WTC11 (cell line): ENCODE results near the gene EXOC4. TPM values are rescaled to one million over a fixed set of nuclear protein-coding genes. Genes with fewer than 3 reads are reported as not detected.

Experiments used
- ATAC-seq: fragments of 200-7000 bp; cut with Tn5 transposase; 2 replicates; pipeline ENCODE4 v1.10.0; 2021; ENCODE audit warnings: mild to moderate bottlenecking, moderate library complexity
- CTCF ChIA-PET: fragments of 300-600 bp; sonication (Branson Sonifier 250); formaldehyde crosslinking; loops from one replicate; lab custom pipeline; 2021; ENCODE audit warnings: antibody characterized with exemption; lab: Charles Lee
- POLR2A ChIA-PET: fragments of 350-600 bp; sonication (Branson Sonifier 250); formaldehyde crosslinking; loops from one replicate; lab custom pipeline; 2021; ENCODE audit warnings: antibody characterized with exemption; lab: Charles Lee
- DNase-seq: peaks from one replicate; pipeline ENCODE4 v3.0.0; 2021; ENCODE audit warnings: low spot score
- H3K27ac Mint-ChIP-seq: 2 replicates; pipeline ENCODE4 v1.8.0; 2021; ENCODE audit warnings: mixed read lengths
- H3K27me3 Mint-ChIP-seq: 2 replicates; pipeline ENCODE4 v1.8.0; 2021; ENCODE audit warnings: low read depth, mild to moderate bottlenecking, moderate library complexity, mixed read lengths
- H3K36me3 Mint-ChIP-seq: 2 replicates; pipeline ENCODE4 v1.8.0; 2021; ENCODE audit warnings: mixed read lengths
- H3K4me1 Mint-ChIP-seq: 2 replicates; pipeline ENCODE4 v1.8.0; 2022; ENCODE audit warnings: mixed read lengths
- H3K4me3 Mint-ChIP-seq: 2 replicates; pipeline ENCODE4 v1.8.0; 2021; ENCODE audit warnings: mild to moderate bottlenecking, moderate library complexity, mixed read lengths
- H3K9me3 Mint-ChIP-seq: 2 replicates; pipeline ENCODE4 v1.8.0; 2021; ENCODE audit warnings: mixed read lengths
- ATF2 ChIP-seq: sonication (generic); formaldehyde crosslinking; IDR thresholded peaks from 2 replicates; pipeline ENCODE4 v1.8.1; 2022; ENCODE audit warnings: low read depth, missing genetic modification reagents, borderline replicate concordance
- CBFB ChIP-seq: sonication (generic); formaldehyde crosslinking; IDR thresholded peaks from 2 replicates; pipeline ENCODE4 v1.8.1; 2022; ENCODE audit warnings: mild to moderate bottlenecking, low read depth, missing genetic modification reagents
- EMX1 ChIP-seq: fragments of 250-450 bp; sonication (Bioruptor Pico); IDR thresholded peaks from 2 replicates; pipeline ENCODE4 v1.8.0; 2021; ENCODE audit warnings: mild to moderate bottlenecking
- FOXK1 ChIP-seq: sonication (generic); formaldehyde crosslinking; IDR thresholded peaks from 2 replicates; pipeline ENCODE4 v1.8.0; 2022; ENCODE audit warnings: mild to moderate bottlenecking, moderate library complexity, missing genetic modification reagents
- GTF2I ChIP-seq: fragments of 250-450 bp; sonication (Bioruptor Pico); conservative IDR thresholded peaks from 2 replicates; pipeline ENCODE4 v1.4.0; 2021; ENCODE audit warnings: mild to moderate bottlenecking
- HMGXB4 ChIP-seq: sonication (generic); formaldehyde crosslinking; IDR thresholded peaks from 2 replicates; pipeline ENCODE4 v1.8.1; 2023; ENCODE audit warnings: mild to moderate bottlenecking, moderate library complexity, missing genetic modification reagents
- IRF2 ChIP-seq: sonication (generic); formaldehyde crosslinking; IDR thresholded peaks from 2 replicates; pipeline ENCODE4 v1.8.0; 2022; ENCODE audit warnings: low read depth, missing genetic modification reagents, borderline replicate concordance
- MLX ChIP-seq: sonication (generic); formaldehyde crosslinking; IDR thresholded peaks from 2 replicates; pipeline ENCODE4 v1.8.1; 2023; ENCODE audit warnings: mild to moderate bottlenecking, missing genetic modification reagents, moderate library complexity
- MXD4 ChIP-seq: fragments of 250-450 bp; sonication (Bioruptor Pico); IDR thresholded peaks from 2 replicates; pipeline ENCODE4 v1.8.0; 2021; ENCODE audit warnings: mild to moderate bottlenecking, moderate library complexity, borderline replicate concordance
- NFYB ChIP-seq: sonication (generic); formaldehyde crosslinking; conservative IDR thresholded peaks from 2 replicates; pipeline ENCODE4 v1.8.0; 2022; ENCODE audit warnings: low read depth, missing genetic modification reagents
- NR3C1 ChIP-seq: sonication (generic); formaldehyde crosslinking; conservative IDR thresholded peaks from 2 replicates; pipeline ENCODE4 v1.8.1; 2023; ENCODE audit warnings: low read depth, mild to moderate bottlenecking, missing genetic modification reagents
- OVOL2 ChIP-seq: fragments of 250-450 bp; sonication (Bioruptor Pico); IDR thresholded peaks from 2 replicates; pipeline ENCODE4 v1.9.0; 2021; ENCODE audit warnings: mild to moderate bottlenecking, borderline replicate concordance
- PREB ChIP-seq: sonication (generic); formaldehyde crosslinking; IDR thresholded peaks from 2 replicates; pipeline ENCODE4 v1.8.1; 2022; ENCODE audit warnings: mild to moderate bottlenecking, missing genetic modification reagents, moderate library complexity, borderline replicate concordance
- PRRX2 ChIP-seq: fragments of 250-450 bp; sonication (Bioruptor Pico); IDR thresholded peaks from 2 replicates; pipeline ENCODE4 v1.8.0; 2021; ENCODE audit warnings: mild to moderate bottlenecking
- RORB ChIP-seq: fragments of 250-450 bp; sonication (Bioruptor Pico); IDR thresholded peaks from 2 replicates; pipeline ENCODE4 v1.9.0; 2021; ENCODE audit warnings: mild to moderate bottlenecking
- SMAD3 ChIP-seq: sonication (generic); formaldehyde crosslinking; IDR thresholded peaks from 2 replicates; pipeline ENCODE4 v1.8.0; 2022; ENCODE audit warnings: missing genetic modification reagents, mild to moderate bottlenecking, borderline replicate concordance
- TP53 ChIP-seq: sonication (generic); formaldehyde crosslinking; IDR thresholded peaks from 2 replicates; pipeline ENCODE4 v1.8.1; 2023; ENCODE audit warnings: mild to moderate bottlenecking, missing genetic modification reagents
- ZNF396 ChIP-seq: fragments of 250-450 bp; sonication (Bioruptor Pico); IDR thresholded peaks from 2 replicates; pipeline ENCODE4 v1.8.0; 2021; ENCODE audit warnings: mild to moderate bottlenecking, moderate library complexity, borderline replicate concordance
- total RNA-seq: library from RNA; stranded (reverse); gene quantifications from 3 replicates; pipeline ENCODE4 v1.2.3, GENCODE V29; 2021

The EXOC4 gene
- total RNA-seq, 1 experiment from 2014 or later = 62.0 TPM

GRCh38 chr7:133452577-133452976 is 199.7 kb downstream of the EXOC4 start:
- ChIA-PET CTCF (no interaction called here), POLR2A (no interaction called here)
- H3K4me1 Mint-ChIP-seq = no peaks in the 10 kb centered on the region
- no peak overlapping the region for H3K27ac Mint-ChIP-seq
- H3K36me3 Mint-ChIP-seq = no peaks in the 10 kb centered on the region
- H3K27me3 Mint-ChIP-seq = no peaks in the 10 kb centered on the region
- DNase-seq (no peak), ATAC-seq (no peak)
- TF ChIP-seq NFYB (no peak), EMX1 (no peak), GTF2I (CRISPR knock-in tag) (no peak), ATF2 (CRISPR knock-in tag) (no peak), FOXK1 (CRISPR knock-in tag) (no peak), SMAD3 (no peak), CBFB (CRISPR knock-in tag) (no peak), OVOL2 (CRISPR knock-in tag) (no peak), MLX (CRISPR knock-in tag) (no peak), TP53 (CRISPR knock-in tag) (no peak), NR3C1 (CRISPR knock-in tag) (no peak), HMGXB4 (no peak), ZNF396 (CRISPR knock-in tag) (no peak), MXD4 (CRISPR knock-in tag) (no peak), IRF2 (no peak), RORB (CRISPR knock-in tag) (no peak)
- no peaks in the 10 kb centered on the region for H3K9me3 Mint-ChIP-seq
- no peak overlapping the region for H3K4me3 Mint-ChIP-seq

- H3K27me3 Mint-ChIP-seq = no peaks in the 10 kb centered on the region
- H3K4me3 Mint-ChIP-seq = no peak overlapping the region
- TF ChIP-seq EMX1 (no peak), PREB (no peak), PRRX2 (CRISPR knock-in tag) (no peak)
- DNase-seq (no peak), ATAC-seq (no peak)
- no peaks in the 10 kb centered on the region for H3K36me3 Mint-ChIP-seq
- peaks cover 12% of the 10 kb centered on the region for H3K4me1 Mint-ChIP-seq
- POLR2A ChIA-PET = no interaction called here
- H3K9me3 Mint-ChIP-seq = no peaks in the 10 kb centered on the region
- CTCF ChIA-PET = no interaction called here
- no peak overlapping the region for H3K27ac Mint-ChIP-seq
Observed at GRCh38 chr7:133458688-133459087, 205.8 kb downstream of the EXOC4 start.

GRCh38 chr7:133461421-133461820 is 208.5 kb downstream of the EXOC4 start:
- ATAC-seq (no peak), DNase-seq (no peak)
- no peak for TF ChIP-seq TP53 (CRISPR knock-in tag)
- Mint-ChIP-seq H3K4me1 (peaks cover 12% of the 10 kb centered on the region), H3K27me3 (no peaks in the 10 kb centered on the region), H3K27ac (no peak overlapping the region), H3K4me3 (no peak overlapping the region), H3K36me3 (no peaks in the 10 kb centered on the region), H3K9me3 (no peaks in the 10 kb centered on the region)
- ChIA-PET POLR2A (no interaction called here), CTCF (no interaction called here)
